Measurements from ENCODE around the gene DDN.

DDN gene

GRCh38 chr12:48980953-48981756 lies 18.0 kb downstream of the DDN start:
- TF ChIP-seq SPI1 (IDR thresholded peaks at IDR 0.05; ENCODE audit: borderline replicate concordance, low read depth) (no peak), POLR2AphosphoS5 (IDR thresholded peaks at IDR 0.05; ENCODE audit: low read depth) (no peak), GABPA (IDR thresholded peaks at IDR 0.05; ENCODE audit: low read depth) (no peak), CTCF (IDR thresholded peaks at IDR 0.05; ENCODE audit: insufficient read depth, low read length) (no peak), REST (IDR thresholded peaks at IDR 0.05; ENCODE audit: insufficient replicate concordance, low read depth) (no peak)
- peak overlapping the region; percentile 2; the same call in 1 of the 2 replicates for H3K4me3 ChIP-seq (replicated peaks; ENCODE audit: insufficient read depth, low read length)
- H3K27ac ChIP-seq (replicated peaks) = no peak overlapping the region
- H3K27me3 ChIP-seq (ENCODE audit: insufficient read depth, poor library complexity, severe bottlenecking) = peaks cover 70% of the 10 kb centered on the region
- DNase-seq (ENCODE audit: low read depth in 1 of 2, low spot score in 1 of 2) = peak in 1 of 2 experiments; percentile 47

GRCh38 chr12:48980389-48980952 lies 18.7 kb downstream of the DDN start:
- no peak overlapping the region for H3K27ac ChIP-seq (replicated peaks)
- peaks cover 65% of the 10 kb centered on the region for H3K27me3 ChIP-seq (ENCODE audit: insufficient read depth, poor library complexity, severe bottlenecking)
- no peak for TF ChIP-seq REST (IDR thresholded peaks at IDR 0.05; ENCODE audit: insufficient replicate concordance, low read depth)
- peak; percentile 61; the same call in 1 of the 2 replicates for TF ChIP-seq SPI1 (IDR thresholded peaks at IDR 0.05; ENCODE audit: borderline replicate concordance, low read depth)
- no peak for TF ChIP-seq POLR2AphosphoS5 (IDR thresholded peaks at IDR 0.05; ENCODE audit: low read depth)
- no peak for TF ChIP-seq GABPA (IDR thresholded peaks at IDR 0.05; ENCODE audit: low read depth)
- TF ChIP-seq CTCF (IDR thresholded peaks at IDR 0.05; ENCODE audit: insufficient read depth, low read length) = no peak
- peak in 1 of 2 experiments; percentile 59 for DNase-seq (ENCODE audit: low read depth in 1 of 2, low spot score in 1 of 2)
- peak overlapping the region; percentile 33 for H3K4me3 ChIP-seq (replicated peaks; ENCODE audit: insufficient read depth, low read length)

- peaks cover 62% of the 10 kb centered on the region for H3K27me3 ChIP-seq (ENCODE audit: insufficient read depth, poor library complexity, severe bottlenecking)
- TF ChIP-seq GABPA (IDR thresholded peaks at IDR 0.05; ENCODE audit: low read depth) (no peak), SPI1 (IDR thresholded peaks at IDR 0.05; ENCODE audit: borderline replicate concordance, low read depth) (peak; percentile 75)
- no peak overlapping the region for H3K27ac ChIP-seq (replicated peaks)
- H3K4me3 ChIP-seq (replicated peaks; ENCODE audit: insufficient read depth, low read length) = peak overlapping the region; percentile 33
- no peak for DNase-seq (ENCODE audit: low read depth in 1 of 2, low spot score in 1 of 2)
Observed at GRCh38 chr12:48979602-48980388, 19.4 kb downstream of the DDN start.
